K562 (cell line): Measurements from ENCODE around the gene ITGB2. TPM values are rescaled to one million over a fixed set of nuclear protein-coding genes. Genes with fewer than 3 reads are reported as not detected.

Experiments
- ATAC-seq: fragments of 200-7000 bp; cut with Tn5 transposase; 3 replicates; pipeline ENCODE4 v1.9.1; 2020; ENCODE audit warnings: moderate library complexity
- BruUV-seq: library from RNA; stranded (reverse); fragments of 400-500 nt; replicated peaks from 2 replicates; lab custom pipeline; 2021; lab: Mats Ljungman, UMichigan
- CTCF ChIA-PET: fragments of 300-600 bp; formaldehyde crosslinking; extraction: SDS; loops from one replicate; lab custom pipeline; 2021; ENCODE audit warnings: low intra/inter-chr PET ratio; lab: Yijun Ruan, JAX
- POLR2A ChIA-PET: fragments of 300-600, 350-650 bp; sonication (Branson Sonifier 250); formaldehyde crosslinking; extraction: SDS; loops from one replicate; lab custom pipeline; 2021; ENCODE audit warnings: antibody characterized with exemption, inconsistent platforms; lab: Yijun Ruan, JAX
- DNase-seq, 4 experiments: peaks; one replicate each; pipeline versions ENCODE4 v3.0.0 to v3.0.0-alpha.2; 2011 to 2018; ENCODE audit warnings: low spot score in 3 of 4, mixed read lengths in 3 of 4; ENCODE audit errors: extremely low read depth in 1 of 4
- FAIRE-seq: peaks from 2 replicates; lab custom pipeline; 2011; peaks lifted over from hg19 to GRCh38; lab: Jason Lieb, UNC
- H2AFZ ChIP-seq: 2 replicates; pipeline ENCODE4 v1.6.0; 2011; ENCODE audit warnings: low read depth, low read length, control low read depth, inconsistent platforms
- H3K27ac ChIP-seq: fragments of 200-600 bp; 3 replicates; pipeline ENCODE4 v1.8.0; 2011; ENCODE audit warnings: low read depth, mild to moderate bottlenecking, control low read depth, inconsistent platforms, low read length, moderate library complexity, mixed read lengths; ENCODE audit errors: extremely low read depth
- H3K27me3 ChIP-seq, 2 experiments: fragments of 300-600 bp in 1 of 2; 2 replicates in 1 of 2; 3 replicates in 1 of 2; pipeline versions ENCODE4 v1.6.0 to v1.8.0; 2011; ENCODE audit warnings: inconsistent platforms in 2 of 2, low read length in 2 of 2, mild to moderate bottlenecking in 1 of 2, mixed read lengths in 1 of 2, moderate library complexity in 1 of 2; ENCODE audit not compliant: control insufficient read depth in 2 of 2, insufficient read depth in 2 of 2
- H3K36me3 ChIP-seq: fragments of 300-600 bp; 3 replicates; pipeline ENCODE4 v1.8.0; 2011; ENCODE audit warnings: mild to moderate bottlenecking, low read length, inconsistent platforms; ENCODE audit not compliant: control insufficient read depth, insufficient read depth
- H3K4me1 ChIP-seq, 2 experiments: fragments of 200-600 bp in 1 of 2; replicated peaks in 1 of 2; 2 replicates in 1 of 2; 3 replicates in 1 of 2; pipeline versions ENCODE4 v1.5.1 to v1.8.0; 2011; ENCODE audit warnings: inconsistent platforms in 2 of 2, low read length in 2 of 2, mild to moderate bottlenecking in 1 of 2, mixed read lengths in 1 of 2, moderate library complexity in 1 of 2; ENCODE audit not compliant: control insufficient read depth in 2 of 2, insufficient read depth in 2 of 2
- H3K4me2 ChIP-seq: 2 replicates; pipeline ENCODE4 v1.6.1; 2011; ENCODE audit warnings: low read length, control low read depth, inconsistent platforms, mixed read lengths; ENCODE audit not compliant: insufficient read depth
- H3K4me3 ChIP-seq: fragments of 200-600 bp; sonication (generic), shearing (Covaris generic); 2 replicates; pipeline ENCODE4 v1.5.1; 2016; ENCODE audit warnings: control low read depth, inconsistent platforms
- H3K79me2 ChIP-seq: fragments of 200-600 bp; 3 replicates; pipeline ENCODE4 v1.8.0; 2011; ENCODE audit warnings: low read length, inconsistent platforms; ENCODE audit not compliant: control insufficient read depth, insufficient read depth
- H3K9ac ChIP-seq, 2 experiments: 2 replicates each; pipeline versions ENCODE4 v1.6.0 to v1.6.1; 2011; ENCODE audit warnings: low read depth in 2 of 2, low read length in 2 of 2, control low read depth in 1 of 2, inconsistent platforms in 1 of 2, mild to moderate bottlenecking in 1 of 2, mixed read lengths in 1 of 2; ENCODE audit not compliant: insufficient read depth in 1 of 2
- H3K9me1 ChIP-seq: one replicate; pipeline ENCODE4 v1.6.0; 2011; ENCODE audit warnings: inconsistent platforms, mild to moderate bottlenecking, low read length, moderate library complexity; ENCODE audit not compliant: control insufficient read depth, insufficient read depth
- H3K9me3 ChIP-seq: replicated peaks from 2 replicates; pipeline ENCODE4 v1.5.1; 2011; ENCODE audit warnings: low read depth, low read length, inconsistent platforms; ENCODE audit not compliant: control insufficient read depth, insufficient read depth
- H4K20me1 ChIP-seq: replicated peaks from 2 replicates; pipeline ENCODE4 v1.6.1; 2011; ENCODE audit warnings: low read length, inconsistent platforms, mixed read lengths; ENCODE audit not compliant: control insufficient read depth, insufficient read depth
- HDGF ChIP-seq: fragments of 450-650 bp; IDR thresholded peaks from 2 replicates; pipeline ENCODE4 v1.6.1; 2016
- POLR2A ChIP-seq: fragments of 450-650 bp; conservative IDR thresholded peaks from 2 replicates; pipeline ENCODE4 v1.6.1; 2016
- POLR2G ChIP-seq: fragments of 200-400 bp; formaldehyde crosslinking; IDR thresholded peaks from 2 replicates; pipeline ENCODE4 v1.6.1; 2017; ENCODE audit warnings: low read depth, mild to moderate bottlenecking, antibody characterized with exemption, low read length, moderate library complexity
- ZBTB17 ChIP-seq: fragments of 450-650 bp; formaldehyde crosslinking; IDR thresholded peaks from 2 replicates; pipeline ENCODE4 v1.4.0; 2020; ENCODE audit warnings: mild to moderate bottlenecking
- ZKSCAN1 ChIP-seq: fragments of 150-350 bp; IDR thresholded peaks from 2 replicates; pipeline ENCODE4 v1.6.1; 2016; ENCODE audit warnings: low read depth, low read length
- WGBS: fragments of 100-300 bp; shearing (Covaris generic); methylation state at CpG from one replicate; pipeline ENCODE4 v1.1.6; 2016; ENCODE audit warnings: low coverage, mixed read lengths; ENCODE audit not compliant: insufficient coverage; ENCODE audit errors: missing lambda C conversion rate; 5-methylcytosine and 5-hydroxymethylcytosine counted together
- in situ Hi-C: fragments of 300-500 bp; cut with MboI; formaldehyde crosslinking; loops from 4 replicates; pipeline ENCODE4 v1.15.0; 2018; ENCODE audit warnings: inconsistent platforms, mixed read lengths
- intact Hi-C: fragments of 100-400 bp; cut with micrococcal nuclease; formaldehyde crosslinking; loops from 2 replicates; pipeline ENCODE4 v1.14.2; 2022
- polyA plus RNA-seq, 8 experiments: library from polyadenylated mRNA; depleted of rRNA in 4 of 8; stranded (reverse) in 5 of 8; unstranded in 3 of 8; fragments of >200 nt; fragmentation: Nextera tagmentation in 2 of 8; fragmentation: Illumina TruSeq in 1 of 8; extraction: Ambion mirVana in 2 of 8; extraction: Trizol in 1 of 8; gene quantifications; 2 replicates each; pipeline versions ENCODE4 v1.2.1 to v1.2.3, GENCODE V29; 2011 to 2014; ENCODE audit warnings: inconsistent platforms in 1 of 8, missing spikeins in 1 of 8
- total RNA-seq, 7 experiments: library from RNA; depleted of rRNA in 6 of 7; stranded (reverse); fragments of >200 nt in 6 of 7; fragmentation: Illumina TruSeq in 2 of 7; extraction: Trizol in 2 of 7; gene quantifications; 2 replicates each; pipeline versions ENCODE4 v1.2.1 to v1.2.3, GENCODE V29; 2011 to 2021; ENCODE audit warnings: low replicate concordance in 1 of 7

The ITGB2 gene
- total and polyA plus RNA-seq, 9 of the 15 experiments (the other 6 are each of a cell fraction or from before 2014, with no cell fraction given), result 0.07 to 1.3 (median 0.51) TPM; not detected in 2

DNA sequence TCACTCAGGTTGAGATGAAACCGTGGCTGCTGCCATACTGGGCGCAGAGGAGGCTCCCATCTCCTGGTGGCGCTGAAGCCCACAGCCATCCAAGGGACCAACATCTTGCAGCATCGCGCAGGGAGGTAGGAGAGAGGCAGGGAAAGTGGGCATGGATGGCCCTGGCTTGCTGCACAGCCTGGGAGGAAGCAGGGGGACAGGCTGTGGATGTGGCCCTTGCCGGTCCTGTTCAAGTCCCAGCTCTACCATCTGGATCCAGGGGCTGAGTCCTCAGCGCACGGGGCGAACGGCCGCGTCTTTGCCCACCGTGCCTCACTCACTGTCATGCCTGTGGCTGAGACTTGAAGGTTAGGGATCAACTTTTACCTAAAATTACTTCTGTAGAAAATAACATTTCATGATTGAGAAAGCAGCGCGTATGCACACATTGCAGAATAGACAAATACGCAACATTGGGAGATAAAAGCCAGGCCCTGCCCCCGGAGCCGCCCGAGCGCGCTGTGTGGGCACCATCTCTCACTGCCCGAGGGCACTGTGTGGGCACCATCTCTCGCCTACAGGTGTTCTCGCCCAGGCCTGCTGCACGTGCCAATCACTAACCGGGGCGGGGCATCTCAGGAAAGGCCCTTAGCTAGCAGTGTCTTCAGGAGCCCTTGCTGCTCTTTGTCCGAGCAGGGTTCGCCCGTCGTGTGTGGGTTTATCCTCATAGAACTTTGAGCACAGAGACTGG is 30.7 kb upstream of the ITGB2 start:
- POLR2A ChIA-PET, result interaction anchor here (0.6 kb wide), 1 partner anchor 305 kb away, joined by 3 read pairs; no protein-coding TSS in a partner anchor
- TF ChIP-seq ZKSCAN1 (peak; percentile 54; the same call in 1 of the 2 replicates), ZBTB17 (CRISPR knock-in tag) (no peak), POLR2A (0 out of 2 replicates have a peak, but pooled peaks have one; percentile 19)
- TF ChIP-seq, all 486 proteins: peak for 2
- WGBS, result 95% methylated on average over 30 of the region's 31 CpGs
- H3K4me2 ChIP-seq, result no peak overlapping the region
- peaks cover 90% of the 10 kb centered on the region; the same call in 2 of the 3 replicates for H3K36me3 ChIP-seq
- BruUV-seq, result no TSS peak
- peaks cover 62% of the 10 kb centered on the region for H4K20me1 ChIP-seq
- no peaks in the 10 kb centered on the region for H3K27me3 ChIP-seq
- H3K4me1 ChIP-seq, result peaks cover 0 to 69% of the 10 kb centered on the region in 2 experiments; a peak in 2 of 5 replicates
- FAIRE-seq (no peak), ATAC-seq (no peak), DNase-seq (no peak)
- intact Hi-C loops (no loop called here), in situ Hi-C loops (loop anchor here (10.0 to 25.0 kb wide), 2 partner anchors 493 to 886 kb away; no protein-coding TSS in a partner anchor)
- no peak overlapping the region for H3K27ac ChIP-seq
- H2AFZ ChIP-seq, result no peak overlapping the region
- CTCF ChIA-PET, result interaction anchor here (0.8 to 3.0 kb wide), 2 partner anchors 177 to 186 kb away, joined by 3 to 28 read pairs; no protein-coding TSS in a partner anchor
- no peaks in the 10 kb centered on the region for H3K9me3 ChIP-seq
- peaks cover 5% of the 10 kb centered on the region for H3K9me1 ChIP-seq
- peaks cover 89% of the 10 kb centered on the region for H3K79me2 ChIP-seq
- H3K4me3 ChIP-seq, result no peak overlapping the region
- peak overlapping the region in 1 of 2 experiments; percentile 7; a peak in 1 of 4 replicates for H3K9ac ChIP-seq

DNA sequence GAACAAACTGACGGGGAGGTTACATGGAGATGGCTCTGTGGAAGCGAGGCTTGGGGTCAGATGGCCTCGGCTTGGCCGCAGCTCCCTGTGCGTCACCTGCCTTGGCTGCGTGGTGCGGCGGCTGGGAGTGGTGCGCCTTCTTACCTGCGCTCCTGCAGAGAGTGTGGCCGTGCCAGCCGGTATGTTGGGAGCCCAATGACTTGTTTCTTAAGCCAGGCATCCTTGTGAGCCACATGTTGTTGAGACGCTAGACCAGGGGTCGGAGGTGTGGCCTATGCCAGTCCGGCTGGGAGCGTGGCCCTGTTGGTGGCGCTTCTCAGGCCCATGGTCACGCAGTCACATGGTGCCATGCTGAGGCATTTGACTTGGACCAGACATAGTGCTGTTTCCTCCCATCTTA is 29.7 kb upstream of the ITGB2 start:
- no peak for FAIRE-seq
- intact Hi-C loops, result no loop called here
- POLR2A ChIA-PET, result interaction anchor here (0.6 to 1.1 kb wide), 6 partner anchors 10 to 187 kb away, joined by 3 to 4 read pairs (median 3); no protein-coding TSS in a partner anchor

More for the DNA sequence above, 29.7 kb upstream of the ITGB2 start:
- Histone ChIP-seq H3K9me1 (peaks cover 5% of the 10 kb centered on the region), H3K4me2 (no peak overlapping the region), H3K79me2 (peaks cover 88% of the 10 kb centered on the region), H3K9ac (peak overlapping the region in 1 of 2 experiments; percentile 68; a peak in 2 of 4 replicates), H2AFZ (no peak overlapping the region), H3K4me3 (no peak overlapping the region), H3K27ac (no peak overlapping the region), H4K20me1 (peaks cover 66% of the 10 kb centered on the region), H3K9me3 (no peaks in the 10 kb centered on the region), H3K36me3 (peaks cover 90% of the 10 kb centered on the region; the same call in 2 of the 3 replicates), H3K27me3 (no peaks in the 10 kb centered on the region), H3K4me1 (peaks cover 0 to 71% of the 10 kb centered on the region in 2 experiments; a peak in 2 of 5 replicates)
- WGBS, result 98% methylated on average over 18 of the region's 18 CpGs
- DNase-seq (no peak), ATAC-seq (no peak)
- CTCF ChIA-PET, result interaction anchor here (0.6 to 3.0 kb wide), 5 partner anchors 76 to 869 kb away, joined by 3 to 51 read pairs (median 5); no protein-coding TSS in a partner anchor
- in situ Hi-C loops, result loop anchor here (10.0 to 25.0 kb wide), 2 partner anchors 494 to 887 kb away; no protein-coding TSS in a partner anchor
- TF ChIP-seq HDGF (no peak), POLR2G (0 out of 2 replicates have a peak, but pooled peaks have one; percentile 15)
- BruUV-seq, result no TSS peak
